ENCODE results near the gene SLC2A9. TPM values are rescaled to one million over a fixed set of nuclear protein-coding genes. Genes with fewer than 3 reads are reported as not detected.

The SLC2A9 gene
- total and polyA plus RNA-seq, 2 of the 4 experiments (the other 2 are of a cell fraction): 0.72 to 2.1 TPM

GRCh38 chr4:10053635-10054453 lies 32.5 kb upstream of the SLC2A9 start:
- no peak overlapping the region for H2AK5ac ChIP-seq (ENCODE audit: low read depth, low read length)
- H4K5ac ChIP-seq (ENCODE audit: low read depth, low read length): no peak overlapping the region
- no peak overlapping the region for H2BK20ac ChIP-seq (ENCODE audit: low read depth, low read length)
- no peak overlapping the region for H3K9ac ChIP-seq (ENCODE audit: low read depth, low read length)
- ChIA-PET POLR2A (ENCODE audit: unreplicated experiment) (no interaction called here), CTCF (no interaction called here)
- H3K9me1 ChIP-seq (ENCODE audit: insufficient read depth, low read length): no peaks in the 10 kb centered on the region
- H3K4me3 ChIP-seq (ENCODE audit: insufficient read depth, low read depth, low read length): no peak overlapping the region
- no peak overlapping the region for H3K14ac ChIP-seq (replicated peaks; ENCODE audit: low read depth, low read length)
- intact Hi-C loops (cut with micrococcal nuclease) (no loop called here), in situ Hi-C loops (cut with MboI; ENCODE audit: low sequenced_read_pairs) (no loop called here), dilution Hi-C loops (cut with HindIII; ENCODE audit: low sequenced_read_pairs, unreplicated experiment) (no loop called here)
- no peaks in the 10 kb centered on the region for H3K9me3 ChIP-seq (ENCODE audit: control insufficient read depth, insufficient read depth, low read length)
- H2BK15ac ChIP-seq (ENCODE audit: low read depth, low read length): no peak overlapping the region
- H3K23ac ChIP-seq (ENCODE audit: low read depth, low read length): no peak overlapping the region
- 77% methylated on average over 2 of the region's 8 CpGs; no CpG with 5 or more reads in 1 of the 2 experiments for WGBS, 2 experiments (ENCODE audit: extremely low coverage in 2 of 2, insufficient read length in 1 of 2)
- H4K91ac ChIP-seq (ENCODE audit: insufficient read depth, low read depth, low read length): no peak overlapping the region
- ATAC-seq (ENCODE audit: low read depth) (no peak), DNase-seq (no peak)
- no peaks in the 10 kb centered on the region for H3K79me1 ChIP-seq (ENCODE audit: low read depth in 1 of 2, low read length in 2 of 2)
- no peak overlapping the region for H2BK5ac ChIP-seq (ENCODE audit: low read depth, low read length, poor library complexity, severe bottlenecking)
- no peaks in the 10 kb centered on the region for H4K20me1 ChIP-seq (ENCODE audit: insufficient read depth, low read length)
- H2BK120ac ChIP-seq (ENCODE audit: low read depth, low read length): no peak overlapping the region
- no peak overlapping the region for H3K56ac ChIP-seq (ENCODE audit: extremely low read depth, insufficient read depth, low read length)
- no peak overlapping the region for H3K4ac ChIP-seq (ENCODE audit: low read depth, low read length)
- no peak for TF ChIP-seq POLR2A (IDR thresholded peaks at IDR 0.05; ENCODE audit: low read depth, low read length)
- TF ChIP-seq SMC3 (IDR thresholded peaks at IDR 0.05; ENCODE audit: low read depth, low read length): no peak
- no peak for TF ChIP-seq RFX5 (IDR thresholded peaks at IDR 0.05; ENCODE audit: low read depth, low read length)
- no peak for TF ChIP-seq CTCF (conservative IDR thresholded peaks at IDR 0.05; ENCODE audit: low read depth, low read length)
- TF ChIP-seq RCOR1 (IDR thresholded peaks at IDR 0.05; ENCODE audit: insufficient replicate concordance, low read length): no peak
- no peak for TF ChIP-seq MAFK (IDR thresholded peaks at IDR 0.05; ENCODE audit: low read depth, low read length)
- TF ChIP-seq FOS (IDR thresholded peaks at IDR 0.05; ENCODE audit: low read depth, low read length): no peak
- no peak for TF ChIP-seq USF2 (IDR thresholded peaks at IDR 0.05; ENCODE audit: low read depth, low read length)
- no peak overlapping the region for H2AK9ac ChIP-seq (replicated peaks; ENCODE audit: low read depth, low read length, poor library complexity)
- H3K4me1 ChIP-seq (ENCODE audit: control insufficient read depth, insufficient read depth, low read length): no peaks in the 10 kb centered on the region
- no peak overlapping the region for H2AFZ ChIP-seq (replicated peaks; ENCODE audit: low read length, poor library complexity)
- peaks cover under 1% of the 10 kb centered on the region for H3K36me3 ChIP-seq (ENCODE audit: control insufficient read depth, insufficient read depth, low read length)
- no peak overlapping the region for H3K27ac ChIP-seq (ENCODE audit: insufficient read depth, low read length)
- no peak overlapping the region for H4K8ac ChIP-seq (ENCODE audit: low read depth in 2 of 2, low read length in 2 of 2)
- no peak overlapping the region for H3K18ac ChIP-seq (ENCODE audit: low read depth, low read length)
- no peaks in the 10 kb centered on the region for H3K27me3 ChIP-seq (ENCODE audit: control insufficient read depth, insufficient read depth, low read length)
- BruUV-seq (replicated peaks): no TSS peak
- no peak overlapping the region for H3K4me2 ChIP-seq (ENCODE audit: low read depth, low read length)
